Femur (tissue), 1 donor: ENCODE results near the gene ARHGEF10L.

Experiments
- DNase-seq: peaks from one replicate; pipeline ENCODE4 v3.0.0-alpha.2; 2017

Gene ARHGEF10L

GRCh38 chr1:17521946-17522612, 17.4 kb upstream of the ARHGEF10L start:
- DNase-seq: no peak

DNA sequence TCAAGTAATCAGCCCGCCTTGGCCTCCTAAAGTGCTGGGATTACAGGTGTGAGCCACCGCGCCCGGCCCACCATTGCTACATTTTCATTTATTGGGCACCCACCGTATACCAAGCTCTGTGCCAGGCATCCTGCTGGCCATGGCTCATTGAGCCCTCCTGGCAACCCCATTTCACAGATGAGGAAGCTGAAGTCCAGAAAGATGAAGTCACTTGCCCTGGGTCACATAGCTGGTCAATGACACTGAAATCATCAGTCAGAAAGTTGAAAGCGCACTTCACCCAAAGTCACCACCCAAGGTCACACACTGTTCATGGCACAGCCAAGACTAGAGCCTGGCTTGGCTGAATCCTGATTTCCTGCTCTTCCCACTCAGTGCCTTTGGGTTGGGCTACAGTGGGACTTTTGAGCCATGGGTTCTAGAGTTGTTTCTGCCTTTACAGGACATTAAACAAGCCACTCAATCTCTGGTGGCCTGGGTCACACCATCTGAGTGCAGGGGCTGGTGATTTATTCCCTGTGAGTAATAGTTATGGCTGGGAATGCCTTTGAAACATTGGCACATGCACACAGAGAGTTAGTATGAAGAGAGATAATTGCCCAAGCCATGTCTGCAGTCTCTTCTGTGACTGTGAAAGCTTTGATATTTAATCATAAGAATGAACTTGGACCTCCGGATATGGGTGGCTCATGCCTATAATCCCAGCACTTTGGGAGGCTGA, 16.0 kb upstream of the ARHGEF10L start:
- no peak for DNase-seq

DNA sequence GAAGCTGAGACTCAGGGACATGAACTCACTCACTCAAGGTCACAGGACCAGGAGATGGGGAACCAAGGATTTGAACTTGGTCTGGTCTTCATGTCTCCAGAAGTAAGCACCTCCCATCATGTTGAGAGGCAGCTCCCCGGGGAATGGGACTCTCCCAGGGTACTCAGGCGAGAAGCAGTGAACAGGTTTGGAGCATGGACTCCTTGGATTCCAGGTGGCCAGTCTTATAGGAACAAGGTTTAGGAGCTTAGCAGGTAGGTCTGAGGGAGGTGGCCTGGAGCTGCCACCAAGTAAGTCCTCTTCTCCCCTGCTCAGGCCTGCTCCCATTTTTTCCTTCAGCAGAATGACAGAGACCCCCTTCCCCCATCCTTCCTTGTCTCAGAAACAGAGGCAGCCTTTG, 14.9 kb upstream of the ARHGEF10L start:
- DNase-seq: no peak

DNA sequence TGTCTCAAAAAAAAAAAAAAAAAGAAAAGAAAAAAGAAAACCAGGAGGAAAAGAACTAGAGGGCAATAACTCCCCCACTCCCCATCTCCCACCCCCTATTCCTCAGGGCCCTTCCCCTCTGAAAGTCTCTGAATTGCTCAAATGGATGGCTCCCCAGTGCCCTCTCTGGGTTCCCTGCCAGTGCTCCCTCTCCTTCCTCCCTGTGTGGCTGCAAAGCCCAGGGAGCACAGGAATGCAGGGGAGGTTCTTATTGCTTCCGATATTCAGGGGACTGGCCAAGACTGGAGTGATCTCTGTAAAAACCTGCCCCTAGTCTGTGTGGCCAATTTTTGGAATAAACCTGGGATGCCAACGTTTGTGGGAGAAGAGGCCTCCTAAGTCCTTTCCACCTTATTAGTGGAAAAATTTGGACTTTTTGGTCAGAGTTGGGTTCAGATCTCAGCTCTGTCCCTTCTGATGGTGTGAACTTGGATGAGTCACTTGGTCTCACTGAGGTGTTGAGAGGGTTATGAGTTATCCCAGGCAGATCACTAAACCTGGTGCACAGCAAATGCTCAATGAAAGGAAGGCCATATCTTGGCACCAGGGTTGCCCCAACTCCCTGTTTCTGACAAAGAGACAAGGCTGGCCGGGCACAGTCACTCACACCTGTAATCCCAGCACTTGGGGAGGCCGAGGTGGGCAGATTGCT, 13.4 kb upstream of the ARHGEF10L start:
- DNase-seq: no peak

DNA sequence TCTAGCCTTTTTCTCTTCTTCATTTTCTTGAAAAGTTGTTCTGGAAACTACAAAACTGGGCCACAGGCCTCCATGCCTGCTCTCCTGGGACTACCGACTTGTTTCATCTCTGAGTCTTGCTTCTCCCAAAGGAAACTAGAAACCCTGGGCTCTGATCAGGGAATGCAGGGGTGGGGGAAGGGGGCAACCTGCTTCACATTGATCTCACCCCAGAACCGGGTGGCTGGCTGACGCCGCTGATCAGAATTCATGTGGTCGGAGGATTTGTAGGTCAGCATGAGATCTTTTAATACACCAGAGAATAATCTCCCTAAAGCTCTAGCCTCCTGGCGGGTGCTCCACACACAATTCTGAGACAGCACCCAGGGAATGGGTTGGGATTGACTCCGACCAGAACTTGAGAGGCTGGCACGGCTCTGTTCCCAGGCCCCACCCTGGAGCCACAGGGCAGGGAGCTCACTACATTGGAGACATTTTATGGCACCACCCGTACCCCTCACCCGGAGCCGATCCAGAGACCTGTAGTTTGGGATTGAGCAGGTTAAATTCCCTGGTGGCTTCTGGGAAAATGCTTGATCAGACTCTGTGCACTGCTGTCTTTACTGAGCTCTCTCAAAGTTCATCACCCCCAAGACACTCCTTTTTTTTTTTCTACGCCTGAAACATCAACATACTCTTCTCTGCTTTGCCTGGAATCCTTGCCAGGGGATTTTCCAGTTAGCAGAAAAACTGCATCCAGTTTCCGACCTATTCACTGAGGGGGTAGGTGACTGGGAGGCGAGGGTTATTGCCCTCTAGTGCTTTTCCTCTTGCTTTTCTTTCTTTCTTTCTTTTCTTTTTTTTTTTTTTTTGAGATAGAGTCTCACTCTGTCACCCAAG, 12.2 kb upstream of the ARHGEF10L start:
- DNase-seq: no peak

- no peak for DNase-seq
Observed at GRCh38 chr1:17529381-17529780, 10.1 kb upstream of the ARHGEF10L start.

DNA sequence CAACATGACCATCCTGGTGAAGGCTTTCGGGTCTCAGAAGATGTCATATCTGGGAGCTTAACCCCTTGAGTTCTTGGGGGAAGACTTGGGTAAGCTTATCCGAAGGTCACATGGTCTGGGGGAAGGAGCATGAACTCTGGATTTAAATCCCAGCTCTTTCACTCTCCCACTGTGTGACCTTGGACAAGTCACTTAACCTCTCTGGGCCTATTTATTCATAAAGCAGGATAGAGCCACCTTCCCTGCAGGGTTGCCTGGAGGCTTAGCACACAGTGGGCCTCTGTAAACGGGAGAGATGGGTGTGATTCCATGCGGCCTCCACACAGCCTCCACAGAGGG, 8.2 kb upstream of the ARHGEF10L start:
- DNase-seq: no peak

- DNase-seq: peak; percentile 43
Observed at GRCh38 chr1:17531682-17532487, 7.6 kb upstream of the ARHGEF10L start.

DNA sequence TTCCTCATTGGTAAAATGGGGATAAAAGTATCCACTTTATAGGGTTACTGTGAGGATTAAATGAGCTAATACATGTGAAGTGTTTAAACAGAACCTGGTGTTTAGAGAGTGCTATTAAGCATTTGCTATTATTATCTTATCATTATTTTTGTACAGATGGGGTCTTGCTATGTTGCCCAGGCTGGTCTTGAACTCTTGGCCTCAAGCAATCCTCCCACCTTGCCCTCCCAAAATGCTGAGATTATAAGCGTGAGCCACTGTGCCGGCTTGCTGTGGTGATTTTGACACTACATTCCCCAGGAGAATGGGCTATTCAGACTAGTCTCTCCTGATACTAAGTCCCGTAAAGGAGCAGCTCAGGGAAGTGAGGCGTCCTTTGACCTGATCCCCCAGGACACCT, 6.3 kb upstream of the ARHGEF10L start:
- no peak for DNase-seq

- no peak for DNase-seq
Observed at GRCh38 chr1:17535300-17535936, 4.1 kb upstream of the ARHGEF10L start.

GRCh38 chr1:17538010-17538409, 1.5 kb upstream of the ARHGEF10L start:
- no peak for DNase-seq

- DNase-seq: peak; percentile 58
Observed at GRCh38 chr1:17538428-17539117, 925 bp upstream of the ARHGEF10L start.

GRCh38 chr1:17539118-17539476, 401 bp upstream of the ARHGEF10L start:
- DNase-seq: no peak

- DNase-seq: peak; percentile 92
Observed at GRCh38 chr1:17540255-17541001, 930 bp downstream of the ARHGEF10L start.

GRCh38 chr1:17542645-17543044, 3.1 kb downstream of the ARHGEF10L start:
- no peak for DNase-seq

- DNase-seq: no peak
Observed at GRCh38 chr1:17544776-17545350, 5.4 kb downstream of the ARHGEF10L start.

DNA sequence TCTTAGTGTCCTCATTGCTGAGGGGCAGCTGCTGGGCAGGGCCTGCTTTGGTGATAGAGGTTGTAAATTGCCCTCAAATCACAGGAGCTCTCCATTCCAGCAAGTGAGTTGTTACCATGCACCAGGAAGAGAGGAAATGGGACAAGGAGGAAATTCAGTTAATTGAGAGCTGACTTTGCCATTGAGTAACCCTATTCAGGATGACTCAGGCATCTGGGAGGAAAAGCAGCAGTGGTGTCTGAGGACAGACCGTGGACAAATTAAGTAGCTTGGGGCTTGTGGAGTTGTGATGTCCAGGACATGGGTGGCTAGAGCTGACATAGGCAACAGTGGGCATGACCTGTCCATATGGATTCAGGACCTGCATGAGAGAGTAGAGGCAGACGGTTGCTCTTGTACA, 5.9 kb downstream of the ARHGEF10L start:
- DNase-seq: no peak

DNA sequence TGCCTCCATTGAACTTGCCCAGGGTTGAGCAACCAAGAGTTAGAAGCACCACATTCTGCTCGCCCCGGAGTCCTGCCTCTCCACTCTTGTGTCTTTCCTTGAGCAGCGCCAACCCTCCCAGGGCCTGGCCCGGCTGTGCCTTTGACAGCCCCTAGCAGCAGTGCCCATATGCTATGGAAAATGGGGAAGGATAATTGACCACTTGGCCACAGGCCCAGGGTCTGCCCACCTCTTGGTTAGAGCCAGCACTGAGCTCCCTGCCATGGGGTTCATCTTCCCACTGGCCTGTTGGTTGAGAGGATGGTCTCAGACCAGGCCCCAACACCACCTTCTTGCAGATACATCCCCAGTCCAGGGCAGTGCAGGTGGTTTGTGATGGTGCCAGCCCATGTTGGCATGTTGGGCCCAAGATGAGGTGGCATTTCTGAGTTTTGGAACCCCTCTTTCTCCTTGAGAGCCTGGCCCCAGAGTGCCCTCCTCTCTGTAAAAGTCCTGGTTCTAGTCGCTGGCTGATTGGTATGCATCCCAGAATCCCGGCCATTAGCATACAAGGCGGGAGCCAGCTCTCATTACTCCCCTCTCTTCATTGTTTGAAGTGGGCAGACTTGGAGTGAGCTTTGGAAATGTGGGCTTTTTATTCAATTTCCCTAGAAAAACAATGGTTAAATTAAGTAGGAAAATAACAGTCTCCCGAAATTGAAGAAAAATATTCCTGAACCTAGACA, 7.6 kb downstream of the ARHGEF10L start:
- no peak for DNase-seq

- no peak for DNase-seq
Observed at GRCh38 chr1:17549384-17549783, 9.9 kb downstream of the ARHGEF10L start.
